Measurements from ENCODE around the gene OR10G6. TPM values are rescaled to one million over a fixed set of nuclear protein-coding genes. Genes with fewer than 3 reads are reported as not detected.

The OR10G6 gene, protein sequence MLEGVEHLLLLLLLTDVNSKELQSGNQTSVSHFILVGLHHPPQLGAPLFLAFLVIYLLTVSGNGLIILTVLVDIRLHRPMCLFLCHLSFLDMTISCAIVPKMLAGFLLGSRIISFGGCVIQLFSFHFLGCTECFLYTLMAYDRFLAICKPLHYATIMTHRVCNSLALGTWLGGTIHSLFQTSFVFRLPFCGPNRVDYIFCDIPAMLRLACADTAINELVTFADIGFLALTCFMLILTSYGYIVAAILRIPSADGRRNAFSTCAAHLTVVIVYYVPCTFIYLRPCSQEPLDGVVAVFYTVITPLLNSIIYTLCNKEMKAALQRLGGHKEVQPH
- total RNA-seq (2022), result not detected in 2 replicates
- Bru-seq, nascent RNA, result not detected
- BruChase-seq, experiment 1, labeled RNA remaining after a 2-hour chase, result not detected
- BruChase-seq, experiment 2, labeled RNA remaining after a 6-hour chase, result not detected
- long read RNA-seq, result 0 reads

GRCh38 chr11:123995119-123995518 lies at the start of gene OR10G6:
OR10G6 (minus strand) TSS chr11:123995161; CDS start chr11:123995161, 0 bp downstream.
- BruUV-seq (replicated peaks), result no TSS peak
- POLR2A ChIA-PET, result no interaction called here
- Histone ChIP-seq H3K36me3 (ENCODE audit: control insufficient read depth, insufficient read depth, low read length) (no peaks in the 10 kb centered on the region), H3K9me3 (no peaks in the 10 kb centered on the region), H3K4me3 (ENCODE audit: low read depth, low read length) (no peak within 1 kb of the TSS), H3K4me1 (peaks cover 8% of the 10 kb centered on the region; the same call in 1 of the 2 replicates), H3K27me3 (replicated peaks; ENCODE audit: control insufficient read depth, insufficient read depth, low read length) (0 out of 2 replicates have a peak, but pooled peaks cover 2% of the 10 kb centered on the region)
- Mint-ChIP-seq H3K36me3 (ENCODE audit: insufficient read depth, unreplicated experiment) (no peaks in the 10 kb centered on the region), H3K4me3 (ENCODE audit: unreplicated experiment) (no peak within 1 kb of the TSS), H3K27ac (ENCODE audit: unreplicated experiment) (no peak within 1 kb of the TSS), H3K27me3 (ENCODE audit: insufficient read depth, unreplicated experiment) (peaks cover 3% of the 10 kb centered on the region), H3K9me3 (ENCODE audit: unreplicated experiment) (no peaks in the 10 kb centered on the region), H3K4me1 (ENCODE audit: low read depth, unreplicated experiment) (no peaks in the 10 kb centered on the region)
- CTCF ChIA-PET, result no interaction called here
- TF ChIP-seq, protein P1, sequence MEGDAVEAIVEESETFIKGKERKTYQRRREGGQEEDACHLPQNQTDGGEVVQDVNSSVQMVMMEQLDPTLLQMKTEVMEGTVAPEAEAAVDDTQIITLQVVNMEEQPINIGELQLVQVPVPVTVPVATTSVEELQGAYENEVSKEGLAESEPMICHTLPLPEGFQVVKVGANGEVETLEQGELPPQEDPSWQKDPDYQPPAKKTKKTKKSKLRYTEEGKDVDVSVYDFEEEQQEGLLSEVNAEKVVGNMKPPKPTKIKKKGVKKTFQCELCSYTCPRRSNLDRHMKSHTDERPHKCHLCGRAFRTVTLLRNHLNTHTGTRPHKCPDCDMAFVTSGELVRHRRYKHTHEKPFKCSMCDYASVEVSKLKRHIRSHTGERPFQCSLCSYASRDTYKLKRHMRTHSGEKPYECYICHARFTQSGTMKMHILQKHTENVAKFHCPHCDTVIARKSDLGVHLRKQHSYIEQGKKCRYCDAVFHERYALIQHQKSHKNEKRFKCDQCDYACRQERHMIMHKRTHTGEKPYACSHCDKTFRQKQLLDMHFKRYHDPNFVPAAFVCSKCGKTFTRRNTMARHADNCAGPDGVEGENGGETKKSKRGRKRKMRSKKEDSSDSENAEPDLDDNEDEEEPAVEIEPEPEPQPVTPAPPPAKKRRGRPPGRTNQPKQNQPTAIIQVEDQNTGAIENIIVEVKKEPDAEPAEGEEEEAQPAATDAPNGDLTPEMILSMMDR (IDR thresholded peaks at IDR 0.05; ENCODE audit: insufficient read depth in 1 of 2, low read depth in 1 of 2, low read length in 1 of 2, severe bottlenecking in 1 of 2, unreplicated experiment in 1 of 2), result no peak
- no peak for DNase-seq
- intact Hi-C loops (cut with micrococcal nuclease; ENCODE audit: unreplicated experiment), result no loop called here

DNA sequence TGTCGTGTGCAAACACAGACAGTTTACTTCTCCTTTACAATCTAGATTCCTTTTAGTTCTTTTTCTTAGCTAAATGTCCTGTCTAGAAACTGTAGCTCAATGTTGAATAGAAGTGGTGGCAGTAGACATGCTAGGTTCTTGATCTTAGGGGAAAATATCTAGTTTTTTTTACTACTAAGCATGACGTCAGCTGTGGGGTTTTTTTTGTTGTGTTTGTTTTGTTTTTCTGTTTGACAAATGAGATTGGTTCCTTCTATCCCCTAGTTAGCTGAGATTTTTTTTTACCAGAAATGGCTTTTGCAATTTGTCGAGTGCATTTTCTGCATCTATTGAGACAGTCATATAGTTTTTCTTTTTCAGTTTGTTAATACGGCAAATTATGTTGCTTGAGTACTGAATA lies 48.5 kb upstream of the OR10G6 start:
- peaks cover 13% of the 10 kb centered on the region for H3K27me3 Mint-ChIP-seq (ENCODE audit: insufficient read depth, unreplicated experiment)
- no peaks in the 10 kb centered on the region for H3K36me3 Mint-ChIP-seq (ENCODE audit: insufficient read depth, unreplicated experiment)
- POLR2A ChIA-PET, result no interaction called here
- H3K4me3 Mint-ChIP-seq (ENCODE audit: unreplicated experiment), result no peak overlapping the region
- no peaks in the 10 kb centered on the region for H3K9me3 Mint-ChIP-seq (ENCODE audit: unreplicated experiment)
- Histone ChIP-seq H3K27me3 (replicated peaks; ENCODE audit: control insufficient read depth, insufficient read depth, low read length) (no peaks in the 10 kb centered on the region), H3K36me3 (ENCODE audit: control insufficient read depth, insufficient read depth, low read length) (no peaks in the 10 kb centered on the region), H3K4me3 (ENCODE audit: low read depth, low read length) (no peak overlapping the region), H3K9me3 (no peaks in the 10 kb centered on the region), H3K4me1 (no peaks in the 10 kb centered on the region)
- intact Hi-C loops (cut with micrococcal nuclease; ENCODE audit: unreplicated experiment), result no loop called here
- no peak for DNase-seq
- CTCF ChIA-PET, result interaction anchor here (0.6 kb wide), 1 partner anchor 11 kb away, joined by 3 read pairs; no protein-coding TSS in a partner anchor
- no peaks in the 10 kb centered on the region for H3K4me1 Mint-ChIP-seq (ENCODE audit: low read depth, unreplicated experiment)
- H3K27ac Mint-ChIP-seq (ENCODE audit: unreplicated experiment), result no peak overlapping the region
- TF ChIP-seq, protein P1 (IDR thresholded peaks at IDR 0.05; ENCODE audit: insufficient read depth in 1 of 2, low read depth in 1 of 2, low read length in 1 of 2, severe bottlenecking in 1 of 2, unreplicated experiment in 1 of 2), result no peak
- no TSS peak for BruUV-seq (replicated peaks)

- H3K9me3 ChIP-seq, result no peaks in the 10 kb centered on the region
- TF ChIP-seq, protein P1 (IDR thresholded peaks at IDR 0.05; ENCODE audit: insufficient read depth in 1 of 2, low read depth in 1 of 2, low read length in 1 of 2, severe bottlenecking in 1 of 2, unreplicated experiment in 1 of 2), result no peak
- H3K36me3 ChIP-seq (ENCODE audit: control insufficient read depth, insufficient read depth, low read length), result no peaks in the 10 kb centered on the region
- DNase-seq, result no peak
- ChIA-PET CTCF (no interaction called here), POLR2A (no interaction called here)
- H3K4me1 ChIP-seq, result no peaks in the 10 kb centered on the region
- no TSS peak for BruUV-seq (replicated peaks)
- Mint-ChIP-seq H3K4me1 (ENCODE audit: low read depth, unreplicated experiment) (no peaks in the 10 kb centered on the region), H3K27ac (ENCODE audit: unreplicated experiment) (no peak within 1 kb of the TSS), H3K27me3 (ENCODE audit: insufficient read depth, unreplicated experiment) (peaks cover 7% of the 10 kb centered on the region), H3K9me3 (ENCODE audit: unreplicated experiment) (no peaks in the 10 kb centered on the region), H3K36me3 (ENCODE audit: insufficient read depth, unreplicated experiment) (no peaks in the 10 kb centered on the region), H3K4me3 (ENCODE audit: unreplicated experiment) (no peak within 1 kb of the TSS)
- no peak within 1 kb of the TSS for H3K4me3 ChIP-seq (ENCODE audit: low read depth, low read length)
- intact Hi-C loops (cut with micrococcal nuclease; ENCODE audit: unreplicated experiment), result no loop called here
- H3K27me3 ChIP-seq (replicated peaks; ENCODE audit: control insufficient read depth, insufficient read depth, low read length), result no peaks in the 10 kb centered on the region
These were observed 46.3 kb upstream of the OR10G6 start, which contains the start of gene OR10G7 for GRCh38 chr11:124041254-124041653. OR10G7 (minus strand) TSS chr11:124041325; CDS start chr11:124039001, 2,324 bp downstream.

All from Caco-2 (cell line).